NCI-H1694 (cell line): ENCODE data around the gene NME5.

Source experiments
- DNase-seq: peaks from one replicate; lab custom pipeline; 2025; lab: John Stamatoyannopoulos, UW

NME5 gene

GRCh38 chr5:138132543-138132942, 6.7 kb downstream of the NME5 start:
- DNase-seq, result no peak

DNA sequence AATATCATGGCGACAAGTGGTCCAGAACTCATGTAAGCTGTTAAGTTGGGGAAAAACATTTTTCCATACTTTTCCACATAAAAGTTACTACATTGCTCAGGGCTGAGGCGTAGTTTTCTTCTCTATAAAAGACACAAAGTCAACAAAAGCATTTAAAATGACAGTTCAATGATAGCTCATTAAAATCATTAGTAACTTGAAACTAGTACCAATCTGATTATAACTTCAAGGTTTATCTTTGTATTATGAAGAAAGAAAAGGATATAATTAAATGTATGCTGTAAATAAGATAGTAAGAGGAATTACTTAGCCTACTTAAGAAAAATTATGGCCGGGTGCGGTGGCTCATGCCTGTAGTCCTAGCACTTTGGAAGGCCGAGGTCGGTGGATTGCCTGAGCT, 9.9 kb downstream of the NME5 start:
- no peak for DNase-seq

- DNase-seq, result no peak
These were observed 10.9 kb downstream of the NME5 start for GRCh38 chr5:138128334-138128733.

DNA sequence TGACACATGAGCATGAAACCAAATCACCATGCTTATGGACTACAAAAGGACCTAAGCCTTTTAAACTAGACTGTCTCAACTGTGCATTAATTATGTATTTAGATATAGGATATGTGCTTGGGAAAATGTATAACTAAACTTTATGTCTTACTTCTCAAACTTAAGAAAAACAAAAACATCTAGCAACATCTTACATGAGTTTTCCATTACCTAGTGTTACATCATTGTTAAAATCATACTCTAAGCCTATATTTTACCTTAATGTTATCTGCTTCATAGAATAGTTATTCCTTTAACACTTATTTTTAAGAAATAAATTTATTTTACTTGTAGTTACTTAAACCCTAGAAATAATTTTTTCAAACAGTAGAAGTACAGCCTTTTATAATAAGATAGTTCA, 24.0 kb downstream of the NME5 start:
- DNase-seq, result no peak

GRCh38 chr5:138111937-138112336, 27.3 kb downstream of the NME5 start:
- no peak for DNase-seq

DNA sequence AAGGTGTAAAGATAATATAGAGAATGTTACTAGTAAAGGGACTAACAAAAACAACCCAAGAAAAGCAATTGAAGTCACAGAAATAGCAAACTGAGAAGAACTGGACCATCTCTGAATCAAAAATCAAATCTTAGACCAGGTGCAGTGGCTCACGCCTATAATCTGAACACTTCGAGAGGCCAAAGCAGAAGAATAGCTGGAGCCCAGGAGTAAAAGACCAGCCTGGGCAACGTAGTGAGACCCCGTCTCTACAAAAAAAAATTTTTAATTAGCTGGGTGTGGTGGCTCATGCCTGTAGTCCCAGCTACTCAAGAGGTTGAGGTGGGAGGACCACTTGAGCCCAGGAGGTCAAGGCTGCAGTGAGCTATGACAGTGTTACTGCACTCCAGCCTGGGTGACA, 28.0 kb downstream of the NME5 start:
- DNase-seq, result no peak

- DNase-seq, result no peak
These were observed 28.8 kb downstream of the NME5 start for GRCh38 chr5:138110266-138110963.

DNA sequence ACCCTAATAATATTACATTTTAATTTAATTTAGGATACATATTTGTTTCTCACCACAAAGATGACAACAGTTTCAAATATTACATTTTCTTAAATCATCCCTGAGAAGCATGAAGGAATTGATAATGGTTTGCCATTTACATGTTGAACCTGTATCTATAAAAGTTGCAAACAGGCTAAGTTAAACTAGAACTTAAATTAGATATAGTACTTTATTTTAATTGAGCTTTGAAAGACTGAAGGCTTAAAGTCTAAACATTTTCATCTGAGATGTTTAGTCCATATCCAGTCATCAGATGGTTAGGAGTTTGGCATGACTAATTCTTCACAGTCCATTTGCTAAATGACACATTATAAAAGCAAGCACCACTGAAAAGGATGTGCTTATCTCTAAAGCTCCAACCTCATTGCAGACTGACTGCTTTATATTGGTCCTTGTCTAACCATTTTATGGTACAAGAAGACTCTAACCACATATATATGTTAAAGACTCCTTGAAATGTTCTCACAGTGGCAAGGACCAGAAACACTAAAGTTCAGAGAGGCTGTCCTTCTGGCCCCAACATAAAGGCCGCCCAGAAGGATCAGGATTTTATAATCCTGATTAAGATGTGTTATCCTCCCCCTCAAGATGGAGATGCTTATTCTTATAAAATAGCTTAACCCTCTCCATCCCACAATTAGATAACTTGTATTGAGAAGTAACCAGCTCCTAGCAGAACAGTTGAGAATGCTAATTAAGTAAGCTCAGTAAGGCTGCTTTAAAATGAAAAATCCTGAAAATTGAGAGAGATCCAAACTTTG, 29.6 kb downstream of the NME5 start:
- DNase-seq, result no peak

- no peak for DNase-seq
These were observed 32.0 kb downstream of the NME5 start for GRCh38 chr5:138107213-138107612.

GRCh38 chr5:138105709-138106108, 33.5 kb downstream of the NME5 start:
- no peak for DNase-seq

DNA sequence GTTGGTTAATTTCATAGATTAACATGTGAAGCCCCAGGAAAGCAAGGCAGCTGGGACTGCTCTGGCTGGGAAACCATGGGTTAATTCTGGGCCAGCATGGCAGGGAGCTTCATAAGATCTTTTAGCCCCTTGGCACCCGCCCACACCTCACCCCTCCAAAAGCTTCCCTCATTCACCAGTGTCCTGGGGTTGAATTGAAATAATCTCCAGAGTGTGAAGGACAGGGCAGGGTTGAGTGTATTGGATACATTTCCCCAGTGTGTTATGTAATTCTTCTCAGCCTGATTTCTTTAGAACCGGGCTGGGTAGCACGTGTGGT, 36.0 kb downstream of the NME5 start:
- DNase-seq, result no peak

DNA sequence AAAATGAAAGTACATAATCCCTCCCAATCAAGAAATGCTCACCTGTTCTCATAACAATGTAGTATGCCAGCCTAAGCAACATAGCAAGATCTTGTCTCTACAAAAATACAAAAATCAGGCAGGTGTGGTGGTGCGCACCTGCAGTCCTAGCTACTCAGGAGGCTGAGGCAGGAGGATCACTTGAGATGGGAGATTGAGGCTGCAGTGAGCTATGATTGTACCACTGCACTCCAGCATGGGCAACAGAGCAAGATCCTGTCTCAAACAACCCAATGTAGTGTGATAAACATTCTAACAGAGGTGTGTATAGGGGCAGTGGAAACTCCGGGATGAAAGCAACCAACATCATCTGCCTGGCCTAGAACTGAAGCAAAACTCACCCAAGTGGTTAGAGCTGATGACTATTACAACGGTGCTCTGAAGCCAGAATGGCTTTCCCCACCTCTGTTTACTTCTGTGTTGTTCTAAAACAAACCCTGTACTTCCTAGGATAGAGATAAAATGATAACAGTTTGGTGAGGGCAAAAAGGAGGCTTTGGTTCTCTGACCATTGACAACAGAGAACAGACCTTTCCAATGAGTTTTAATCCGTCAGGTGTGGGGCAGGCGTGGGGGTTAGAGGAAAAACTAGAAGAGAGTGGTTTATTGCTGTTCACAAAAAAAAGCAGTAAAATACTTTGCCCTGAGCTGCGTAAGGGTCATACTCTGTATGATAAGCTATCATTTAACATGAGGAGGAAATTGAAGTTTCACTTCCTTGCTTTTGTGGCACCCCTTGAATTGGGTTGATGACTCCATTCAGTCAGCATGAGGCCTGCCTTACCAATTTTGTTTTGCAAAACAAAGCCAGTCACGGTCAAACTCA, 36.5 kb downstream of the NME5 start:
- DNase-seq, result no peak

GRCh38 chr5:138096997-138097828, 42.0 kb downstream of the NME5 start:
- no peak for DNase-seq

- DNase-seq, result no peak
These were observed 42.9 kb downstream of the NME5 start for GRCh38 chr5:138096363-138096762.

DNA sequence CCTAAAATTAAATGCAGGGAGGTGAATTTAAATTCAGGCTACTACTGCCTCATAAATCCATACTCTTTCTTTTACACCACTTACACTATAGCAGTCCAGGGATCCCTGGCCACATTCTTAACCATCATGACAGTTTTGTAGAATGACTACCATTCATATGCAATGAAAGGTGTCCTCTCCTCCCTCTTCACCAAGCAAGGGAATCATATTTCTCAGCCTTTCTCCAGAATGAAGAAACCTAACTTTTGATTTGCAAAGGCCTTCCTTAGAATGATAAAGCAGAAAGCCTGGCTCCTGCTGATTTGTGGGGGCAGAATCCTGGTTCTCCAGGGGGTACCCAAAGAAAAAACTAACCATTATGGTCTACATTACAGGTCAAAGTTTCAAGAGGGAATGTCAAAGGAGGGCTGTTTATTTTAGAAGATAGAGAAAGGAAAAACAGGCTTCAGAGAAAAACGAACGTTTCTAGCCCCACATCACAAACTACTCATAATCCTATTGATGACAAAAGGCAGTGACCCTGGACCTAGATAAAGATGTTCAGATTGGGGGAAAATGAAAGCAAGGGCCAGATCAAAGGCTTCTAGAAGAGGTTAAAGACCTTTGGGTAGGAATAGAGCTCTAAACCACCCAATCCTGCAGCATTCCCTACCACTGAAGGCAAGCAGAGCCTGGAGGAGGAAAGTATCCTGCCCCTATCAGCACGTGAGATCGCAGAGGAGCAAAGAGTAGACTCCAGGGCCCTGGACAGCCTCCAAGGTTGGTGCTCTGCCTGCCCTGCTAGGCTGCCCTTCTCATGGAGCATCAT, 43.9 kb downstream of the NME5 start:
- DNase-seq, result no peak

DNA sequence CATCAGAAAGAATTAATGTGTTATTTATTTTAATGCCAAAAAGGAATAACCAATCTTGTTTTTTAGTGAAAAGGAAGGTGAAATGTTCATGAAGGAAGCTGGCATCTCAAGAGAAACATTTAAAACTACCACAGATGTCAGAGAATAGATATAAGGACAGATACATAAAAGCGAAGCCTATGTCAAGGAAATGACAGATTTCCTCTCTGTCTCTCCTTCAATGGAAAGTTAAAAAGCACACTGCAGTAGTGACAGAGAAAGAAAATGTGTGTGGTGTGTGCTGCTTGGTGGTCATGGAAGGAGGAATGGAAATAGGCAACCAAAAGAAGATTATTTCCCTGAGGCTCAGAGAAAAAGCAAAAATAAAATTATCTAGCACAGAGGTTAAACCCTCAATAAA, 46.2 kb downstream of the NME5 start:
- DNase-seq, result no peak

DNA sequence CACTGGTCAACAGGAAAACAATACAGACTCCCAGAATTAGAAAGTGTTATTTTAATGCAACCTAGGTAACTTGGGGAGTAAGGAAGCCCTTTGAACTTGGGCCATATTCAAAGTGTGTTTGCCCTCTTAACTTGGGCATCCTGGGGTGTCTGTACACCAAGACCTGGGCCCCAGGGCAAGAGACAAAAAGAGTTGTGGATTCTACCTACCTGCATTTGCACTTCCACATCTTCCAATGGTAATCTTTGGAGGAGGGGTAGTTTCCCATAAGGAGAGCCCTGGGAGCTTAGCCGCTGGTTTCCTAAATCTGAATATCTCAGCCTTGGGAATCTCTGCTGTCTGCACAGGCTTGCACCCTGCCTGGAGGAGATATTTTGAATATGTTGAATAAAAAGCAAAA, 46.9 kb downstream of the NME5 start:
- DNase-seq, result no peak

- no peak for DNase-seq
These were observed 47.5 kb downstream of the NME5 start for GRCh38 chr5:138091685-138092084.

- no peak for DNase-seq
These were observed 55.5 kb downstream of the NME5 start, which contains the start of gene WNT8A for GRCh38 chr5:138083702-138084101. Gene WNT8A, plus strand, starts transcription at chr5:138084033. Its CDS starts 95 bp downstream, at chr5:138084128.

GRCh38 chr5:138082033-138082432, 57.2 kb downstream of the NME5 start:
- no peak for DNase-seq
